Type B pancreatic cell (in vitro differentiated cells): Measurements from ENCODE around the gene POM121L2. TPM values are rescaled to one million over a fixed set of nuclear protein-coding genes. Genes with fewer than 3 reads are reported as not detected.
"Not testable (repeated sequence)": the region's sequence is repeated elsewhere in the genome, so short reads cannot be mapped to it uniquely, and the experiment has no call there.

ENCODE experiments used
- DNase-seq: peaks from one replicate; pipeline ENCODE4 v3.0.0; 2021; ENCODE audit warnings: mixed read lengths; ENCODE audit not compliant: unreplicated experiment; ENCODE audit errors: extremely low spot score
- H3K27ac Mint-ChIP-seq: 2 replicates; pipeline ENCODE4 v1.8.0; 2021; ENCODE audit warnings: mild to moderate bottlenecking, mixed read lengths
- H3K27me3 Mint-ChIP-seq: 2 replicates; pipeline ENCODE4 v1.8.0; 2021; ENCODE audit warnings: mixed read lengths
- H3K36me3 Mint-ChIP-seq: 2 replicates; pipeline ENCODE4 v1.8.0; 2021; ENCODE audit warnings: mixed read lengths
- H3K4me1 Mint-ChIP-seq: one replicate; pipeline ENCODE4 v1.8.0; 2021; ENCODE audit warnings: mixed read lengths; ENCODE audit not compliant: unreplicated experiment
- H3K4me3 Mint-ChIP-seq: 2 replicates; pipeline ENCODE4 v1.8.0; 2021; ENCODE audit warnings: mild to moderate bottlenecking, mixed read lengths
- H3K9me3 Mint-ChIP-seq: 2 replicates; pipeline ENCODE4 v1.8.0; 2021; ENCODE audit warnings: mixed read lengths
- total RNA-seq: library from RNA; stranded (reverse); gene quantifications from 2 replicates; pipeline ENCODE4 v1.2.1, GENCODE V29; 2021; ENCODE audit warnings: low replicate concordance
- TF ChIP-seq, protein P1 (sequence below): fragments of 200-600 bp; sonication (generic); conservative IDR thresholded peaks from 2 replicates; pipeline ENCODE4 v1.5.0; 2021; ENCODE audit warnings: antibody characterized with exemption, mild to moderate bottlenecking

Gene POM121L2
- total RNA-seq, 1 donor from 2014 or later, result 0.10 TPM

- peaks cover 69% of the 10 kb centered on the region for H3K27me3 Mint-ChIP-seq
- DNase-seq, result no peak
- peaks cover 14% of the 10 kb centered on the region for H3K4me1 Mint-ChIP-seq
- TF ChIP-seq, protein P1, sequence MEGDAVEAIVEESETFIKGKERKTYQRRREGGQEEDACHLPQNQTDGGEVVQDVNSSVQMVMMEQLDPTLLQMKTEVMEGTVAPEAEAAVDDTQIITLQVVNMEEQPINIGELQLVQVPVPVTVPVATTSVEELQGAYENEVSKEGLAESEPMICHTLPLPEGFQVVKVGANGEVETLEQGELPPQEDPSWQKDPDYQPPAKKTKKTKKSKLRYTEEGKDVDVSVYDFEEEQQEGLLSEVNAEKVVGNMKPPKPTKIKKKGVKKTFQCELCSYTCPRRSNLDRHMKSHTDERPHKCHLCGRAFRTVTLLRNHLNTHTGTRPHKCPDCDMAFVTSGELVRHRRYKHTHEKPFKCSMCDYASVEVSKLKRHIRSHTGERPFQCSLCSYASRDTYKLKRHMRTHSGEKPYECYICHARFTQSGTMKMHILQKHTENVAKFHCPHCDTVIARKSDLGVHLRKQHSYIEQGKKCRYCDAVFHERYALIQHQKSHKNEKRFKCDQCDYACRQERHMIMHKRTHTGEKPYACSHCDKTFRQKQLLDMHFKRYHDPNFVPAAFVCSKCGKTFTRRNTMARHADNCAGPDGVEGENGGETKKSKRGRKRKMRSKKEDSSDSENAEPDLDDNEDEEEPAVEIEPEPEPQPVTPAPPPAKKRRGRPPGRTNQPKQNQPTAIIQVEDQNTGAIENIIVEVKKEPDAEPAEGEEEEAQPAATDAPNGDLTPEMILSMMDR, result no peak
- H3K9me3 Mint-ChIP-seq, result no peaks in the 10 kb centered on the region
- no peaks in the 10 kb centered on the region for H3K36me3 Mint-ChIP-seq
- peak overlapping the region; percentile 91 for H3K27ac Mint-ChIP-seq
- peak overlapping the region; percentile 97 for H3K4me3 Mint-ChIP-seq
Observed at GRCh38 chr6:27279513-27280063, 32.5 kb downstream of the POM121L2 start.

GRCh38 chr6:27275025-27275956 is 36.8 kb downstream of the POM121L2 start:
- TF ChIP-seq, protein P1, result no peak
- DNase-seq, result no peak
- H3K27ac Mint-ChIP-seq, result no peak overlapping the region
- no peaks in the 10 kb centered on the region for H3K9me3 Mint-ChIP-seq
- peak overlapping the region; percentile 54 for H3K4me3 Mint-ChIP-seq
- H3K4me1 Mint-ChIP-seq, result peaks cover 8% of the 10 kb centered on the region
- H3K36me3 Mint-ChIP-seq, result no peaks in the 10 kb centered on the region
- H3K27me3 Mint-ChIP-seq, result peaks cover 65% of the 10 kb centered on the region

GRCh38 chr6:27273783-27274182 is 38.3 kb downstream of the POM121L2 start:
- H3K4me1 Mint-ChIP-seq, result no peaks in the 10 kb centered on the region
- no peaks in the 10 kb centered on the region for H3K9me3 Mint-ChIP-seq
- no peaks in the 10 kb centered on the region for H3K36me3 Mint-ChIP-seq
- TF ChIP-seq, protein P1, result no peak
- H3K27ac Mint-ChIP-seq, result no peak overlapping the region
- no peak for DNase-seq
- no peak overlapping the region for H3K4me3 Mint-ChIP-seq
- peaks cover 64% of the 10 kb centered on the region for H3K27me3 Mint-ChIP-seq

DNA sequence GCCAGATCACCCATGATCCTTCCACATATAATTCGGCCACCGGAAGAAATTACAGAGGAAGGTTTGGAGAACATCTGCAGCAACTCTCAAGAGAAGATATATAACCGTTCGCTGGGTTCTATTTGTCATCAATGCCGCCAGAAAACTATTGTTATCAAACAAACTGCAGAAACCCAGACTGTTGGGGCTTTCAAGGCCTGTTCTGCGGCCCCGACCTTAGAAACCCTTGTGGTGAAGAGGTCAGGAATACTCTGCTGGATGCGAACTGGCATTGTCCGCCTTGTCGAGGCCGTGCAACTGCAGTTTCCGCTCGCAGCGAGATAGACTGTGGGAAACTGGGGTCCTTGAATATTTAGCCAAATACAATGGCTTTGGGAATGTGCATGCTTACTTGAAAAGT is 43.3 kb downstream of the POM121L2 start:
- Mint-ChIP-seq H3K36me3 (no peaks in the 10 kb centered on the region), H3K4me3 (no peak overlapping the region), H3K4me1 (no peaks in the 10 kb centered on the region), H3K9me3 (no peaks in the 10 kb centered on the region), H3K27ac (no peak overlapping the region), H3K27me3 (peaks cover 59% of the 10 kb centered on the region)
- TF ChIP-seq, protein P1, result no peak
- no peak for DNase-seq

DNA sequence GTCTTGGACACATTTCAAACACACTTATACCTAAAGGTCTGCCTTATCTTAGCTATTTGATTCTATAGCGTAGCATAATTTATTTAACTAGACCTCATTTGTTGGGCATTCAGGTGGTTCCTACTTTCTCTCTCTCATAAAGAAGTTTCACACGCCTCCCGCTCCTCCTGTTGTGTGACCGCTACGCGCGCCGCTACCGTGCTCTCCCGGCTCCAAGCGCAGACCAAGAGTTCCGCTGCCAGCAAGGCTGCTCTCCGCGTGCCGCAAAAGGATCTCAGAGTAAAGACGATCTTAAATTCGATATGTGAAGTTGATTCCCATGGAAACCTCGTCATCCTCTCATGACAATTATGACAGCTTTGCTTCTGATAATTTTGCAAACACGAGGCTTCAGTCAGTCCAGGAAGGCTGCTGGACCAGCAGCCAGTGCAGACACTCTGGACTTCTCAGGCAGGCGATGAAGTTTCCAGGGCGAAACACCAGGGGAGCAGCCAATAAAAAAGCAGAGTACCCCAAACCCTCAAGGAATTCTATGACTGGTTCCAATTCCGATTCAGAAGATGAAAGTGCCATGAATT is 44.1 kb downstream of the POM121L2 start:
- Mint-ChIP-seq H3K4me1 (no peaks in the 10 kb centered on the region), H3K4me3 (peak overlapping the region; percentile 73), H3K27me3 (peaks cover 59% of the 10 kb centered on the region), H3K36me3 (no peaks in the 10 kb centered on the region), H3K9me3 (no peaks in the 10 kb centered on the region), H3K27ac (no peak overlapping the region)
- TF ChIP-seq, protein P1, result no peak
- no peak for DNase-seq

- not testable (repeated sequence) for H3K27ac Mint-ChIP-seq, H3K4me3 Mint-ChIP-seq, H3K4me1 Mint-ChIP-seq, DNase-seq, H3K36me3 Mint-ChIP-seq, H3K9me3 Mint-ChIP-seq
- peaks cover 58% of the 10 kb centered on the region for H3K27me3 Mint-ChIP-seq
Observed at GRCh38 chr6:27267003-27267402, 45.1 kb downstream of the POM121L2 start.
